ENCODE data around the gene FLRT2. TPM values are rescaled to one million over a fixed set of nuclear protein-coding genes. Genes with fewer than 3 reads are reported as not detected.

Gene FLRT2
- total RNA-seq, 2 donors from 2014 or later, result not detected

DNA sequence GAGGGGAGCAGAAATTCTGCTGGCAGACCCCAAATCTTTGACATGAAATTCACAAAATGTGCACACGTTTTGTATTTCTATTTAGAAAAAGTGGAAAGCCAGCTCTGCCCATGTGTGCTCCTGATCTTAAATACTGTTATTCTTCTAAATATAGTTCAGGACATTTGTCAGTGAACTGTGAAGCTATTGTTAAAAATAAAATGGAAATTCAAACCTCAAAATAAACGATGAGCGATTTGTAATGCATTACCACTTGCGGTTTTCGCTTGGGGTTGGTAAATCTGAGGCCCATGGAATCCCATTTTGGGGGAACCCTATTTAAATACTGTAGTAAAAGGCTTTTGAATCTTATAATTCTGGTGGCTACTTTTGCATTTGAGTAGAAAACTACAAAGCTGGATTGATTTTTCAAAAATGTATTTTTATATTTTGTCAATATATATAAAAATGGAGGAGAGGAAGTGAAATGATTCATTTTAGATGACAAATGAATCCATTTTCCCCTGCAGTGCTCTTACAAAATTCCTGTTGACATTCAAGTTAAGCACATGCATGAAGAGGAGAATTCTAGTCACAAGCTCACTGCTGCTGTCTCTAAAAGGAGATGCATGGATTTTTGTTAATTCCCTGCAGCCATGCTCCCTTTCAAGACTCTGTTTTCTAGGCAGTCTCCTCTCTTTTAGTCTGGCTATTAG, 47.1 kb downstream of the FLRT2 start:
- H3K4me1 Mint-ChIP-seq, result no peaks in the 10 kb centered on the region
- no peaks in the 10 kb centered on the region for H3K36me3 Mint-ChIP-seq (ENCODE audit: low read depth)
- no peak overlapping the region for H3K4me3 Mint-ChIP-seq
- no peaks in the 10 kb centered on the region for H3K27me3 Mint-ChIP-seq
- DNase-seq (no peak), ATAC-seq (no peak)
- H3K9me3 ChIP-seq (ENCODE audit: control insufficient read depth, low read length, poor library complexity, severe bottlenecking), result no peaks in the 10 kb centered on the region
- H3K27ac Mint-ChIP-seq, result no peak overlapping the region

DNA sequence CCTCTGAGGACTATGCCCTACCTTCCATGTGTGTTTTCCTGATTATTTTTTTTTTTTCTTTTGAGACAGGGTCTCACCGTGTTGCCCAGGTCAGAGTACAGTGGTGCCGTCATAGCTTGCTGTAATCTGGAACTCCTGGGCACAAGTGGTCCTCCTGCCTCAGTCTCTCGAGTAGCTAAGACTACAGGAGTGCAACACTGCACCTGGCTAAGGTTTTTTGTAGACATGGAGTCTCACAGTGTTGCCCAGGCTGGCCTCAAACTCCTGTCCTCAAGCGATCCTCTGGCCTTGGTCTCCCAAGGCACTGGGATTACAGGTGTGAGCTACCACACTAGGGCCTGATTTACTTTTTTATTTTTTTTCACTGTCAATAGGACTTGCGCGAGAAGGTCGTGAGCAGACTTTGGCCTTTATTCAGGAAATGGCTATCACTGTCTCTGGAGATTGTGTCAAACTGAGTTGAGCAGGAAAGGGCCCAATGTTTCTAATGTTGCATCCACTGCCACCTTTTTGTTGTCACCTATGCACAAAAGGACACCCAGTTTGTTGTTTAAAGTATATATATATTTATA, 47.7 kb downstream of the FLRT2 start:
- no peaks in the 10 kb centered on the region for H3K9me3 ChIP-seq (ENCODE audit: control insufficient read depth, low read length, poor library complexity, severe bottlenecking)
- no peak for DNase-seq
- Mint-ChIP-seq H3K27ac (no peak overlapping the region), H3K36me3 (ENCODE audit: low read depth) (no peaks in the 10 kb centered on the region), H3K4me3 (no peak overlapping the region), H3K27me3 (no peaks in the 10 kb centered on the region), H3K4me1 (no peaks in the 10 kb centered on the region)
- no peak for ATAC-seq

DNA sequence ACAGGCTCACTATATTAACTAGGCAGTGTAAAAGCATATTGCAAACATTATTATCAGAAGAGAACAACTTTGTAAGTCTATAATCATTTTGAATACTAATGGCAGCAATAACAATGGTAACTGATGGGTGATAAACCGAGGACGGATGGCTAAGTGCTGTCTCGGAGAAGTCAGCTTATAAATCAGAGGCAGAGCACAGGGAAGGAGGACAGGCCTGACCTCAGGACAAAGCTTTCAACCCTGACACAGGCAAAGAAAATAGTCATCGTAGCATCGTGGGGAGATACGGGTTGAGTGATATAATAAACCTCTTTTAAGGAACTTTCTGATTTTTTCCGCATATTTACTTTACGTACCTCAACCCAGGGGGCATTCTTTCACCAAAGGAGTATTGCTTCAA, 48.4 kb downstream of the FLRT2 start:
- H3K36me3 Mint-ChIP-seq (ENCODE audit: low read depth), result no peaks in the 10 kb centered on the region
- H3K4me3 Mint-ChIP-seq, result no peak overlapping the region
- no peaks in the 10 kb centered on the region for H3K27me3 Mint-ChIP-seq
- no peaks in the 10 kb centered on the region for H3K9me3 ChIP-seq (ENCODE audit: control insufficient read depth, low read length, poor library complexity, severe bottlenecking)
- no peaks in the 10 kb centered on the region for H3K4me1 Mint-ChIP-seq
- ATAC-seq, result no peak
- H3K27ac Mint-ChIP-seq, result no peak overlapping the region
- DNase-seq, result no peak

DNA sequence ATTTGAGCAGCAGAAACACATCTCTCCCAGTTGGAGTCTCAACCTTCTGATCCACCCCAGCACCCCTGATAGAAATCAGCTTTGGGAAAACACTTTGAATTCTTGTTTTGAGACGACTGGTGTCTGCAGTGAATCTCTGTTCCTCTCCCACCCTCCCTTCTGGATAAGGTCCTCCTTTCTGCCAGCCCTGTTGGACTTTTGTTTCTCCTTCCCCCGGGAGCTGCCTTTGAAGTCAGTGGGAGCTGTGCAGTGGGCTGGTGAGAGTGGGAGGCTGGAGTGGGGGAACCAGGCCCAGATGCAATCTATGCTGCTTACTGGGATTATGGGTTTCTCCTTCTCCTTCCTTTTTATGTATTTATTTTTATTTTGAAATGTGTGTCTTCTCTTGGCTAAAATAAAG, 49.0 kb downstream of the FLRT2 start:
- H3K36me3 Mint-ChIP-seq (ENCODE audit: low read depth), result no peaks in the 10 kb centered on the region
- ATAC-seq, result no peak
- H3K4me3 Mint-ChIP-seq, result no peak overlapping the region
- no peaks in the 10 kb centered on the region for H3K9me3 ChIP-seq (ENCODE audit: control insufficient read depth, low read length, poor library complexity, severe bottlenecking)
- DNase-seq, result no peak
- no peaks in the 10 kb centered on the region for H3K27me3 Mint-ChIP-seq
- no peaks in the 10 kb centered on the region for H3K4me1 Mint-ChIP-seq
- H3K27ac Mint-ChIP-seq, result no peak overlapping the region

- DNase-seq, result no peak
- H3K27ac Mint-ChIP-seq, result no peak overlapping the region
- no peaks in the 10 kb centered on the region for H3K36me3 Mint-ChIP-seq (ENCODE audit: low read depth)
- H3K9me3 ChIP-seq (ENCODE audit: control insufficient read depth, low read length, poor library complexity, severe bottlenecking), result no peaks in the 10 kb centered on the region
- H3K27me3 Mint-ChIP-seq, result no peaks in the 10 kb centered on the region
- H3K4me3 Mint-ChIP-seq, result no peak overlapping the region
- no peaks in the 10 kb centered on the region for H3K4me1 Mint-ChIP-seq
- no peak for ATAC-seq
Measured at GRCh38 chr14:85579942-85580341, 50.0 kb downstream of the FLRT2 start.

- ATAC-seq (no peak), DNase-seq (no peak)
- no peaks in the 10 kb centered on the region for H3K4me1 Mint-ChIP-seq
- H3K4me3 Mint-ChIP-seq, result no peak overlapping the region
- no peaks in the 10 kb centered on the region for H3K9me3 ChIP-seq (ENCODE audit: control insufficient read depth, low read length, poor library complexity, severe bottlenecking)
- no peak overlapping the region for H3K27ac Mint-ChIP-seq
- H3K36me3 Mint-ChIP-seq (ENCODE audit: low read depth), result no peaks in the 10 kb centered on the region
- no peaks in the 10 kb centered on the region for H3K27me3 Mint-ChIP-seq
Measured at GRCh38 chr14:85580536-85581140, 50.7 kb downstream of the FLRT2 start.

- no peaks in the 10 kb centered on the region for H3K36me3 Mint-ChIP-seq (ENCODE audit: low read depth)
- H3K4me3 Mint-ChIP-seq, result no peak overlapping the region
- ATAC-seq (no peak), DNase-seq (no peak)
- H3K27me3 Mint-ChIP-seq, result no peaks in the 10 kb centered on the region
- H3K27ac Mint-ChIP-seq, result no peak overlapping the region
- H3K9me3 ChIP-seq (ENCODE audit: control insufficient read depth, low read length, poor library complexity, severe bottlenecking), result no peaks in the 10 kb centered on the region
- H3K4me1 Mint-ChIP-seq, result no peaks in the 10 kb centered on the region
Measured at GRCh38 chr14:85581691-85582090, 51.7 kb downstream of the FLRT2 start.

DNA sequence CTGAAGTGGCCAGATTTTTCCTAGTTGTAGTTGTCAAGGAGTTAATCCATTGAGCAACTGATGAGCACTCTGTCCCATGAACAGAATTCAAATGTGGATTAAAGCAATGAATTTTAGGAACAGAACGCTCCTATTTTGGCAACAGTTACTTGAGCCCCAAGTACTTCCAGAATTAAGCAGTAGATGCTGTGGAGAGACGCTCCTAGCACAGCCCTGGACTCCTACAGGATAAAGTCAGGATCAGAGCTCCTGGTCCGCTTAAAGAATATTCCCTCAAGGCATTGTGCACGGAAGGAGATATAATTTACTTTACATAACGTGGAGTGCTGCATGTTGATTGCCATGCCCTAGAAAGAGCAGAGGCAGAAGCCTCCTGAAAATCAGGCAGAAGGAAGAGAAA, 53.4 kb downstream of the FLRT2 start:
- Mint-ChIP-seq H3K27me3 (no peaks in the 10 kb centered on the region), H3K27ac (no peak overlapping the region), H3K4me3 (no peak overlapping the region), H3K4me1 (no peaks in the 10 kb centered on the region), H3K36me3 (ENCODE audit: low read depth) (no peaks in the 10 kb centered on the region)
- no peaks in the 10 kb centered on the region for H3K9me3 ChIP-seq (ENCODE audit: control insufficient read depth, low read length, poor library complexity, severe bottlenecking)
- ATAC-seq, result no peak
- no peak for DNase-seq

DNA sequence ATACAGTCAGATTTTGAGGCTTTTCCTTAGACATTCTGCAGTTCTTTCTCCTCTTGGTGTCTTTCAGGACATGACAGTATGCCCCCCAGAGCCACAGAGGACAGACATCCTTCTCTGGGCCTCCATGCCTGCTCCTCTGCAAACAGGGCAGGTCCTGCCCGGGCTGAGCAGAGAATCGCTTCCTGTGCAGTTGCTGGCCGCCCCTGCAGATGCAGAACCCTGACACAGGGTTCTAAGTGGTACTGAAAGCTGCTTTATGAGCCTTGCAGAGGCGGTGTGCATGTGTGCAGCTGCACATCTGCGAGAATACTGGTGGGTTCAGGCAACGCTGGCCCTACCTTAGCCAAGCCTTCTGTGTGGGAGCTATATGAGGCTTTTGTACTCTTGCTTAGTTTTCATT, 54.5 kb downstream of the FLRT2 start:
- H3K9me3 ChIP-seq (ENCODE audit: control insufficient read depth, low read length, poor library complexity, severe bottlenecking), result no peaks in the 10 kb centered on the region
- ATAC-seq, result no peak
- Mint-ChIP-seq H3K27me3 (no peaks in the 10 kb centered on the region), H3K27ac (no peak overlapping the region), H3K4me3 (no peak overlapping the region), H3K4me1 (no peaks in the 10 kb centered on the region), H3K36me3 (ENCODE audit: low read depth) (no peaks in the 10 kb centered on the region)
- no peak for DNase-seq

- no peak overlapping the region for H3K27ac Mint-ChIP-seq
- H3K9me3 ChIP-seq (ENCODE audit: control insufficient read depth, low read length, poor library complexity, severe bottlenecking), result no peaks in the 10 kb centered on the region
- no peaks in the 10 kb centered on the region for H3K4me1 Mint-ChIP-seq
- DNase-seq (no peak), ATAC-seq (no peak)
- H3K27me3 Mint-ChIP-seq, result no peaks in the 10 kb centered on the region
- no peak overlapping the region for H3K4me3 Mint-ChIP-seq
- H3K36me3 Mint-ChIP-seq (ENCODE audit: low read depth), result no peaks in the 10 kb centered on the region
Measured at GRCh38 chr14:85587151-85587711, 57.3 kb downstream of the FLRT2 start.

DNA sequence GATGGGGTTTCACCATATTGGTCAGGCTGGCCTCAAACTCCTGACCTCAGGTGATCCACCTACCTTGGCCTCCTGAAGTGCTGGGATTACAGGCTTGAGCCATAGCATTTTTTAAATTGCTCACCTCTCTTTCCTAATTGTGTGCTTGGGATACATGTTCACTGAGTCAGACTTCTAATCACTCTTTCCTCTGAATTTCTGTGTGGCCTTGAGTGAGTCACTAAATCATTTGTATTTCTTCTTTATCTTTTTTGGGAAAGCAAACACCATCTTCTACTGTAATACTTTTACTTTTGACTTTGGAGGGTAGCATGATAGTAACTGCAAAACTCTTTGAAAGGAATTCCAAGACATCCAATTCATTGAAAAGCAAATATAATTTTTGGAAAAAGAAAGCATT, 60.8 kb downstream of the FLRT2 start:
- Mint-ChIP-seq H3K27me3 (no peaks in the 10 kb centered on the region), H3K36me3 (ENCODE audit: low read depth) (no peaks in the 10 kb centered on the region), H3K4me3 (no peak overlapping the region), H3K4me1 (no peaks in the 10 kb centered on the region), H3K27ac (no peak overlapping the region)
- H3K9me3 ChIP-seq (ENCODE audit: control insufficient read depth, low read length, poor library complexity, severe bottlenecking), result no peaks in the 10 kb centered on the region
- DNase-seq (no peak), ATAC-seq (no peak)

DNA sequence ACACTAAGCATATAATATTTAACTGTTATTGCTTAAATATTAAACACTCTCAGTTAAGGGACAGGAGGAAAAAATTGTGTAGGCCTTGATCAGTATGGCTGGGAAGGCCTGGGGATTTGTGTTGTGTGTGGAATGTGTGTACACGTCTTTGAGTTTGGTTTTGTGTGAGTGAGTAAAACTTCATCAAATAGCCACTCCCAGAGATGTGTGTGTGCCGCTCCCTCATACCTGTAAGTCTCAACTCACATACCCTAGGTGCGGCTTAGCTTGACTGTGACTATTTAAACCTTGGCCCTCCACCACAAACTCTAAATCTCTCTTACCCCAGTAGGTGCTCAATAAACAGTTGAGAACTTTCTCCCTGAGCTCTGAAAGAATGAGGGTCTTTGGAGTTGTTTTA, 64.3 kb downstream of the FLRT2 start:
- Mint-ChIP-seq H3K4me3 (no peak overlapping the region), H3K27ac (no peak overlapping the region), H3K36me3 (ENCODE audit: low read depth) (no peaks in the 10 kb centered on the region), H3K4me1 (no peaks in the 10 kb centered on the region), H3K27me3 (no peaks in the 10 kb centered on the region)
- ATAC-seq (no peak), DNase-seq (no peak)
- no peaks in the 10 kb centered on the region for H3K9me3 ChIP-seq (ENCODE audit: control insufficient read depth, low read length, poor library complexity, severe bottlenecking)

- Mint-ChIP-seq H3K27me3 (no peaks in the 10 kb centered on the region), H3K27ac (no peak overlapping the region), H3K4me3 (no peak overlapping the region), H3K36me3 (ENCODE audit: low read depth) (no peaks in the 10 kb centered on the region), H3K4me1 (no peaks in the 10 kb centered on the region)
- DNase-seq (no peak), ATAC-seq (no peak)
- H3K9me3 ChIP-seq (ENCODE audit: control insufficient read depth, low read length, poor library complexity, severe bottlenecking), result no peaks in the 10 kb centered on the region
Measured at GRCh38 chr14:85595981-85596380, 66.0 kb downstream of the FLRT2 start.

DNA sequence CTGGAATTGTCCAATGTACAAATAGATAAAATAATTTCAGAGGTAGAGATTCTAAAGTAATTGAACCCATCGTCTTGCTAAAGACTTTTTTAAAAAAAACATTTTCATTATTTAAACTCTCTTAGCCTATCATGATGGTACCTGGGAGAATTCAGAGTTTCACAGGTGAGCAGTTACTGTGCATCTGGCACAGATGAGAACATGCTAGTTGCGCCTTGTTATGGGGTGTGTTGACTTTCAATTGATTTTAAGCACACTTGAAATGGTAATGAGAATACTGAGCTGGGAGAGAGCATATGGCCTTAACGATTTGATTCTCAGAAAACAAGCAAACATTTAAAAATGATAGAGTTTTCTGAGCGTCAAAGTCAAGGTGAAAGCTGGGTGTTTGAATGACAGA, 66.6 kb downstream of the FLRT2 start:
- no peaks in the 10 kb centered on the region for H3K4me1 Mint-ChIP-seq
- H3K27ac Mint-ChIP-seq, result no peak overlapping the region
- no peaks in the 10 kb centered on the region for H3K9me3 ChIP-seq (ENCODE audit: control insufficient read depth, low read length, poor library complexity, severe bottlenecking)
- H3K4me3 Mint-ChIP-seq, result no peak overlapping the region
- ATAC-seq, result no peak
- no peaks in the 10 kb centered on the region for H3K36me3 Mint-ChIP-seq (ENCODE audit: low read depth)
- no peaks in the 10 kb centered on the region for H3K27me3 Mint-ChIP-seq
- DNase-seq, result no peak

Data from T-helper 17 cell (primary cell).